Measurements from ENCODE around the gene RUNX1.
"Not testable (repeated sequence)": the region's sequence is repeated elsewhere in the genome, so short reads cannot be mapped to it uniquely, and the experiment has no call there.

RUNX1 gene

DNA sequence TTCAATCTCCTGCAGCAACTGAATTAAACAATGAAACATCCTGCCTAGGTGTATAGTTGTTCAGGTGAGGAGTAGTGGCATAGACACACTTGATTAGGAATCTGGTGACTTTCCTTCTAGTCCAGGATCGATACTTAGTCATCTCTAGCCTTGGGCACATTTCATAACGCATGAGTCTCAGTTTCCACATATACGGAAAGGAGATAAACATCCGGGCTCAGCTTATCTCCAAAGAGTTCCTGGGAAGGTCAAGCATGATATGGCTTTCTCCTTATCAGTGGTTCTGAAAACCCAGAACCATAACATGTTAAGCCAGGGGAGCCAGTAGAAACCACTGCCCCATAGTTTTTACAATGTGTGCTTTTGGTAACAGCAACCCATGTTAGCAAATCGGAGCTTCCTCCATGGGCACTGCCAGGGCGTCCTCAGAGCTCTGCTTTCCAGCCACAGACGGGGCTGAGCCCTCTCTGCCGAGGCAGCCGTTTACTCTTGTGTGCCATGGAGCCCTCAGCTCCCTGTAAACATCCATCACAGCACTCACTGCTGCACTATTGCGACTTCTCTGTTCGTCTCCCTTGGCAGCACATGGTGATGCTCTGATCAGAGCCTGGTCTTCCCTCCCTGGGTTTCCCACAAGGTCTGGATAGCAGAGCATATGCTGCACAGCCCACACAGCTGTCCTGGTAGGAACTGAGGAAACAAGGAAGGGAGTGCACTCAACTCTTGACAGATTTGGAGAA, 34.6 kb downstream of the RUNX1 start:
- no peak for FAIRE-seq

DNA sequence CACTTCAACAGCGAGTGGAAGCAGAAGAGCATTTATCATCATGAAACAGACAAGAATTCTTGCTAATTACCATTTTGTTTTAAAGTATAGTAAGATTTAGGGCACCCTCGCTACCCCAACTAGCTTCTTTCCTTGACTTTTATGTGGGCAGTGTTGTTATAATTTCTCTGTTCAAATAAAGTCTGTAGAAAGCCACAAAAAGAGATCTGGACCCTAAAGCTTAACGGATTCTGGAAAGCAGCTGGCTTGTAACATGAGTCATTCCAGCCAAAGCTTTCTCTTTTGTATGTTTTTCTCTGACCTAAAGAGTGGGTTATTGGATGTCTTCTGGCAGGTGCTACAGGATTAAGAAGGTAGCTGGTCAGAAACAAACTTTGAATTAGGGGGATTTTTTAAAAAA, 37.4 kb downstream of the RUNX1 start:
- no peak for FAIRE-seq

DNA sequence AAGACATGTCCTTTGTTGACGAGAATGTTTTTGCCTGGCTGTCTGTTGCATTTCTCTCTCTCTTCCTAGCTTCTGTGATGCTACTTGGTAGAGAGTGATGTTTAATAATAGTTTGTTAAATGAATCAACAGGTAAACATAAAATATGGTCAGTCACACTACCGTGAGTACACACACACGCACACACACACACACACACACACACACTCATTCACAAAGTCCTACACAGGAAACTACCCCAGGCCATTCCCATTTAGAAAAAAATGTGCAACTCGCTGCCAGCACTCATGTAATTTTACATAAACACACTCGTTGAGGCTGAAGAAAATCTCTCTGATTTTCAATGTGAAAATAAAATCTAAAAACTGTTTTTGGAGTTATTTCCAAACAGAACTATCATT, 38.7 kb downstream of the RUNX1 start:
- no peak for FAIRE-seq

DNA sequence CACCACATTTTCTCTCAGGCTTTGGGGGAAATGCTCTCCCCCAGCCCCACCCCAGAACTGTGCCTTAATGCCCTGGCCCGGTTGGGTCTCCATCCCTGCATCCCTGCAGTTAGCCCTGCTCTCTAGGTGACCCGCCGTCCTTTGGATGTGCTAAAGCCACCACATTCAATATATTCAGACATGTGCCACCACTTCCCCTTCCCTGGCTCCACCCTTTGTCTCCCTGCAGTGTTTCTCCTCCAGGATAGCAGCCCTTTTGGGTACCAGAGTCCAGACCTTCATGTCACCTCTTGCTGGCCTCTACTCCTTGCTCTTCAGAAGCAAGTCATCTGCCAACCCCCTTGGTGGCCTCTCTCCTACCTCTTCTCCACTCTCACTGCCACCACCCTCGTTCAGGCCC, 41.8 kb downstream of the RUNX1 start:
- no peak for FAIRE-seq

DNA sequence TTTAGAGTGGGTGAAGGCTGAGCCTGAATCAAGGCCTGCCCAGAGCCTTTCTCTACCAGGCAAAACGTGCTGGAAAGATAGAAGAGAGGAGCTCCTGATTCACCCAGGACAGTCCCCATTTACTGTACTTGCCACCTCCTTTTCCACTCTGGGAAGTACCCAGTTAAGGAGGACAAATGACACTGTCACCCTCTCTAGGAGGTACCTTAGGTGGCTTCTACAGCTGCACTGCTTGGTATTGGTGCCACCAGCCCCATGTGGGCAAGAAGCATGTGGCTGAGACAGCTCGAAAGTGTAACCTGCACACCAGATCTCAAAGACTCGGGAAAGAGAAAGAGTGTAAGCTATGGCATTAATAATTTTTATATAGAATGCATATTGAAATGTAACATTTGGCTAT, 42.3 kb downstream of the RUNX1 start:
- FAIRE-seq, result no peak

DNA sequence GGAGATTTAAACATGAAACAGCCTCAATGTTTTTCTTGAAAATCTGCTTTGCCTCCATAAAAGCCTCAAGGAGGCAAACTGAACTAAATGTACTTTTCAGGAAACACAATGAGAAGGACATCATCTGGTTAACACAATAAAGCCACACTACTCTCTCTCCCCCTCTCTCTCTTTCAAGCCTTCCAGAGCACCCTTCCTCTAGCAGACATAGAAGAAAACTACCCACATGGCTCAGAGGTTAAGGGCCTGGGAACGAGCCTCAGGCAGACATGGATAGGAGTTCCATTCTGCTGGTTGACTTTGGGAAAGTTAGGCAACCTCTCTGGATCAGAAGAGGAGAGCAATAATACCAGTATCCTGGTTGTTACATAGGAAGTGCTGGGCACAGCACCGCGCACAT, 42.9 kb downstream of the RUNX1 start:
- no peak for FAIRE-seq

DNA sequence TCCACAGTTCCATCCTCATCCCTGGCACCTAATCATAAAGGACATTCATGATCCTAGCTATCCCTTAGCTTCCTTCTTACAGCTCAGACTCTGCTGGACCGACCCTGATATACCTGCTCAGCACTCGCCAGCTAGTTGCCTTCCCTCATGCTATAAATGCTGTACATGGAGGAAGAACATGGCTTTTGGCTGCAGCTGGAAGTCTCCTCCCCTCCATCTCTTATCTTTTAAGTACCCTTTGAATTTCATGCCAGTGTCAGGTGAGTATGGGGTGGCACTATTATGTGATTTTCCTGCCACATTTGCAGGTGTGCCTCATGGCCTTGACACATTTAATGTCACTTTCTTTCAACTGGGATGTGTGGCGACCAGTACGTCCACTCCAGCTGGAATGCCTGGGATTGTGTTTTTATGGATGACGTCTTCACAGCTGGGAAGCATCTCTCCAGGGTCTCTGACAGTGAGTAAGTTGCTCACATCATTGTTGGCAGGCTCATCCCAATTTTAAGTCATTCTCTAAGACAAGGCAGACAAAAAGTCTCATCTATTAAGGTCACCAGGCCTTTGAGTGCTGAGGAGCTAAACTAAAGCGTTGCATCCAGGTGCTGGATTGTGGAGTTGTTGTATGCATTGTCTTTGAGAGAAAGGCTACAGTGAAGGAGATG, 43.4 kb downstream of the RUNX1 start:
- FAIRE-seq, result no peak

DNA sequence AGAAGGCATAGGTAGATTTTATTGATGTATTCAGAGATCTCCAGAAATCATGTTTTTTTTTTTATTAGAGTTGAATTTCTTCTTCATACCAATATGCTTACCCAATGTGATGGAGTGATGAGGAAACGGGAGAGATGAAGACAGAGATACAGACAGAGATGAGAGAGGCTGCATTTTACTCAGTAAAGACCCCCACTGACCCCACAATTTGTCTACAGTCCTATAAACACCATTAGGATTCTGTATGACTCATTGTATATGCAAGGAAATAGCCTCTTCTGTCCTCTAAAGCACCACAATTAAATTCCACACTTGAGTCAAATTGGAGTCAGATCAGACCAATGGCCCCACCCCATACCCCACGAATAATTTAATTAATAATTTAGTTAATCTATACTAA, 44.0 kb downstream of the RUNX1 start:
- no peak for FAIRE-seq

DNA sequence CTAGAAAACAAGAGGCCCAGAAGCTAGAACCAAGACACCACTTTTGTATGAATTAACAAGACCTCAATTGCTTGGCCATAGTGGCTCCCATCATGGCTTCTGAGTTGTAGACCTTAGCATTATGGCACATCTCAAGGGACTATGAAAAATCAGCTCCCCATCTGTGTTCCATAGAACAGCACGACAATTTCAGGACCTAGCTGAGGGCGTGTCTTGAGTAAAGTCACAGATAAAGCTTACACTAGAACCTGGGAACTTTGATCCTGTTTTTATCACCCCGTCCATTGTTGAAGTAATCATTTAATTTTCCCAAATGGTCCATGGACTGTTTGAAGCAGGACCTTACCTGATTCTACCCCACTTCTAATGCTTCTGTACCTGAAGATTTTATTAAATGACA, 44.8 kb downstream of the RUNX1 start:
- no peak for FAIRE-seq

DNA sequence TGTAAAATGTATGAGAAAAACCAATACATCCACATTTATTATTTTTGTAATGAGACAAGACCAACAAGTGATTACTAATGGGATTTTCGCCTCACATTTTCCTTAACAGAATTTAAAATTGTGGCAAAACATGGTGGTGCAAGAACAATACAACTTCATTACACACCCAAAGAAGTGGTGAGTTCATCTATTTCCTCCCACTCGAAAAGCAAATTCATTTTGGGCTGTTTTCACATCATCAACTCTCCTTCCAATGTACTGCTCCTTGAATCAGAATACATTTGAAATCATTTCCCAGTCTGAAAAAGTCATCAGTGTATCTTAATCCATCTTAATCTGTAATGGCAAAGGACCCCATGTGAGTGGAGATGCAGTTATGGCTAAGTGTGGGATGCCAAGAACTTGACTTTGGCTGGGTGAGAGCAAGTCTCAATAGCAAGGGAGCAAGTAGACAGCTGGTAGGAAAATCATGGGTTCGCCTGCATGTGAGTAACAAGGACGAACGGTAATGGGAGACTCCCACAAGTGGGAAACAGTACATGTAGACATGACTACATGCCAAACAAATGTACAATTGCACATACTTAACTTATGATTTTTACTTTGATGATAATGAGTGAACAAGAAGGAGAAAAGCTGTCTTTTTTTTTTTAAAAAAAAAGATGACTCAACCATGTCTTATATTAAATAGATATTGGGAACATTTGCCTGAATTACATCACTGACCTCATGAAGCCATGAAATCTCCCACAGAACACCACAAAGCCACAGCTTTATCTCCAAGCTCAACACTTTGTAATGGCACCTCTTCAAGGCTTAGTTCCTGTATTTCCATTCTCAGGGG, 46.0 kb downstream of the RUNX1 start:
- FAIRE-seq, result no peak

DNA sequence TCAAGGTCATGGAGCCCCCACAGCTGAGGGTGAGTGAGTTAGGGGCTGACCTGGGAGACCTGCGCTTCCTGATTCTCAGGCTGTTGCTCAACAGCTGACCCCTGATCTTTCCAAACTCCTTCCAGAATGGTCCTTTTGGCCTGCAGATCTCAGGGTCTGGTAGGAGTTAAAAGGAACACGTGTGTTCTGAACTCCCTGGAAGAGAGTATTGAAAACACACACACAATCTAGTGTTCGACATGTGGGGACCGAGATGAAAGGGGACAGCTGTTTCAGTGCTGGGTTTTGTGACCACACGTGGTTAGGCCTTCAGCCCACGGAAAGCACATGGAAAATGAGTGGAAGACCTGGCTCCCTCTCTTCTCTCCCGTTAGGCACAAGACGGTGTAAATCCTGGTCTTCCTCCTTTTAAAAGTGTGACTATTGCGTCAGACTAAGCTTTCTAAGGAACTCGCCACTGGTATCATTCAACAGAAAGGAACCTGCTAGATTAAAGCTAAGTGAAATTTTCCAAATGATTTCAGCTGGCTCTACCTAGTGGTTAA, 49.6 kb downstream of the RUNX1 start:
- FAIRE-seq, result no peak

DNA sequence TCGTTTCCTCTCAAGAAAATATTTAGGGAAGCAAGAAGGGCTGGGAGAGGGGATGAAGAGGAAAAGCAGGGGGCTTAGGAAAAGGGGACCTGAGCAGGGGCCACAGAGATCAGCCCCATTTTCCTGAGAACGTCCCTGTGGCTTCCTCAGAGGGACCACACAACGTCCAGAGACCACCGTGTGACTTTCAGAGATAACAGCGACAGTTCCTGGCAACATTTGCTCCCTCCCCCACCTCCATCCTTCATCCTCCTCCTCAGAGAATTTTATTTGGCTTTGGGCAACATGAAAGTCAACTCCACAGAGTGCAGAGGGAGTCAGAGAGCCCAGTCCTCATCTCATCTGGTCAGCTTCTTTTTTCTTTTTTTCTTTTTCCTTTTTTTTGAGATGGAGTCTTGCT, 50.9 kb downstream of the RUNX1 start:
- no peak for FAIRE-seq

DNA sequence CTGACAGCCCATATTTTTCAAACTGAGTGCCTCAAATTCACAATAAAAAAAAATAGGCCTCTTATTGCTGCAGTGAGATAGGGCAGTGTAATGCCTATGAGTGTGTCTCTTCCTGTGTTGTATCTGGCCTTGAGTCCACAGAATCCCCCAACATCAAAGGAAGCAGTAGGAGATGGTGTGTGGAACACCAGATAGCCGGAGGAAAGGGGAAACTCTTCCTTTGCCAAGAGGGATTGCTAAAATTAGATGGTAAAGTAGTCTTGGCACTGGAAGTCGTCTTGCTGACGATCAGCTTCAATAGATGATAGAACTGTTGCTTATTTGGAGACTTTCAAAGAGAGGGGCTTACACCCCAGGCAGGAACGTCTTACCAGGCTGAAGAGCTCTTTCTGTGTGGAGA, 51.8 kb downstream of the RUNX1 start:
- no peak for FAIRE-seq

DNA sequence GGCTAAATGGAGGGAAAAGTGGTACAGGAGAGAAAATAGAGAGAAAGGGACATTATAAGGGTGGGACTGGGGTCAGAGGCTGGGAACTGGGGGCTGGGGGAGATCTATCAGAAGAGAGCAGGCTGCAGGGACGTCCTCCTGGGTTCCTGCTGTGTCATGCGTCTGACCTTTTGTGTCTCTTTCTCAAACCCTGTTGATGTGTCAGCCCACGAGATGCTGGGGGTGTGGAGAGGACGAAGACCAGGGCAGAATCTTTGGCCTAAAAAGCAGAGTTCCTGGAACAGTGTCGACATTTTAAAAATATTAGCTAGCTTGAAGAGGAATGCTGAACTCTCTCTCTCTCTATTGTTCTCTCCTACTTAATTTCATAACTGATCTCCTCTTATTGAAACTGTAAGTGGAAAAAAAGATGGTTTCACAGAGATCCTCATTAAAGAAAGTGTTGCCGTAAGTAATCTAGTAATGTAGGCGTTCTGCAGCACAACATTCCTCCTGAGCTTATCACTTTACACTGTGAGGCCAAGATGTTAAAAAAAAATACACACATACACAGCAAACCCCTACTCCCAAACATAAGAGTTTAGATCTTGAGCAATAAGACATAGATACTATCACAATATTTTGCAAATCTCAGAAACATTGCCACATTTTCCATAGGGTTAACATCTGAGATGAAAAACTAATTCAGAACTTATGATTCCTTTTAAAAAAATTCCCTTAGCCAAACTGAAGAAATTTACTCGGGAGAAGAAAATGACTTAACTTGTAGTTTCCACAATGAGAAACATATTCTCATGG, 52.6 kb downstream of the RUNX1 start:
- FAIRE-seq, result no peak

DNA sequence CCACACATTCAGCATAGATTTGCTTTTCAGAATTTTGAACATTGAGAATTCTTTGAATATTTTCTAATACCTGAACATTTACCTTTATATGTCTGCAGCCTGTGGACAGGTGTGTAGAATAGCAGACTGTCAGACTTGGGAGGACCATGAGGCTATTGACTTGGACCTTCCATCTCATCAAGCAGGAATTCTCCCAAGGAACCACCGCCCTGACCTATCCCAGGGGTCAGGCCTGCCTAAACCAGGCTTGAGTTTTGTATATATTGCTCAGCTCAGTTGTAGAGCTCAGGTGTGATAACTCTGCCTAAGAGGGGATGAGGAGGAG, 53.2 kb downstream of the RUNX1 start:
- no peak for FAIRE-seq

DNA sequence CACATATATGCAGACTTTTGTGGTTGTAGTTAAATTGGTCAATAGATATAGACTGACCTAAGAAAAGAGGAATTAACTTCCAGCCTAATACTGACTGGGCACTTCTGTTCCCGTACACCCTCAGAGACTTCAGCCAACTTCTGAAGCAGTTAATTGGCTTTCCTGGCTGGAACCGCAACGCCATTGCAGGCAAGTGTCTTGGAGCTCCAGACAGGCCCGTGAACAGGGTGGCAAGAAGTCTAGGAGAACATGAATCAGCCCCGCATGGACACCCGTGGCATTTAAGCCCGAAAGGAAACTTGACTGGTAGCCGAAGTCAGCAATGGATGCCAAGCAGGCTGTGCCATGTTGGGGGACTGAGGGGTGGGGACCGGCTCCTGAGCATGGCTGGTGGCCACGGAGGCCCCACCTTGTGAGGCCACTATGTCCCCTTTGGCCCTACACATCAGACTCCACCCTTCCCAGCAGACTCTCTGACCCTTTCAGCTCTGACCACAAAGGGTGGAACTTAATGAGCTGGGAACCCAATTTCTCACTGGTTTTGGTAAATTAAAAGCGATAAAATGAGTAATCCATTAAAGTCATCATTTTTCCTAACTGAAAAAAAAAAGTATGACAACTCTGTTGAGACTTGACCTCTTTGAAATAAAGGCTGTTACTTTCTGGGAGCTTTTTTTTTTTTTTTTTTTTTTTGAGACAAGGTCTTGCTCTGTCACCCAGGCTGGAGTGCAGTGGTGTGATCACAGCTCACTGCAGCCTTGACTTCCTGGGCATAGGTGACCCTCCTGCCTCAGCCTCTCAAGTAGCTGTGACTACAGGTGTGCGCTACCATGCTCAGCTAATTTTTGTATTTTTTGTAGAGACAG, 54.1 kb downstream of the RUNX1 start:
- no peak for FAIRE-seq

DNA sequence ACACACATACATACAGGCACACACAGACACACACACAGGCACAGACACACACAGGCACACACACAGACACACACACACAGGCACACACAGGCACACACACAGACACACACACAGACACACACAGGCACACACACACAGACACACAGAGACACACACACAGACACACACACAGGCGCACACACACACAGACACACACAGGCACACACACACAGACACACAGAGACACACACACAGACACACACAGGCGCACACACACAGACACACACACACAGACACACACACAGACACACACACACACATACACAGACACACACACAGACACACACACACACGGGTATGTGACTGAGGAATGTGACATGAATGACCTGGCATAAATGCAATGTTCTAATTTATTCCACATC, 55.6 kb downstream of the RUNX1 start:
- not testable (repeated sequence) for FAIRE-seq

DNA sequence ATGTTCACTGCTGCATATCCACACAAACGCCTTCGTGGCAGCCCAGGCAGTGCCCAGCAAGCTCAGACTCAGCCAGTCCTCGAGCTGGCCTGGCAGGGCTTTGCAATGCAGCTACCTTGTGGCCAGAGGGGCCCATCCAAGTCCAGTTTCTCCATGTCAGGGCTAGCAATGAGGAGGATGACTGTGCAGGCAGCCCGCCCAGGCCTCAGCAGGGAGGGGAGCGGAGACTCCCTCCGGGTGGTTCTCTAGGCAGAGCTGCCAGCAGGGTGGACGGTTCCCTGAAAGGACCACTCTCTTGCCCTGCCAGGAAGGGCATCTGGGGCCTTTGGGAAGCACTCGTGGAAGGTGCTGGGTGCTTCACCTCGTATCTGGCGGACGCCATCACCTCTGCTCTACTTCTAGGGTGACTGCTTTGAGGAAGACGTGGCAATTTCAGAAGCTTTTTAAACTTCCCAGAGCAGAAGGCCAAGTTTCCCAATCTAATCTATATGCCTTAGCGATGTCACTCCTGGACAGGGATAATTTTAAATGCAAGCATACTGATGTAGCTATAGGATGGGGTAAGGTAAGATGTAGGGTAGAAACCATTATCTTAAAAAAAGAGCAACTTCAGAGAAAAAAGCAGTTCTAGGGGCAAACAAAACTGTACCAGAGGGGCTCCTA, 56.2 kb downstream of the RUNX1 start:
- FAIRE-seq, result no peak

DNA sequence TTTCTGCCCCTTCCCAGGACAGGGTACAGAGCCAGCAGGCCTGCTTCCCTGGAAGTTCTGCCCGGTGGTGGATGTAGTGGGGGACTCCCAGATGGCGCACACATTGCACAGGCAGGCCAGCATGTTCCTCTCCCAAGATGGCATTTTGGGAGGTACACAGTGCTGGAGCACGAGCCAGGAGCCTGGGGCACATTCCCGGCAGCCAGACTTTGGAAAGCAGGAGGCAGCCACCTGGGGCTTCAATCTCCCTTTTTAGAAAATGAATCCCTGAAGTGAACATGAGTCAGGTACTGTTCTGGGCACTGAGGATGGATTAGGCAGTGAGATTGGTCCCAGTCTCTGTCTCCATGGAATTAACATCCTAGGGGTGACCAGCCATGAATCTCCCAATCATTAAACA, 56.9 kb downstream of the RUNX1 start:
- no peak for FAIRE-seq

DNA sequence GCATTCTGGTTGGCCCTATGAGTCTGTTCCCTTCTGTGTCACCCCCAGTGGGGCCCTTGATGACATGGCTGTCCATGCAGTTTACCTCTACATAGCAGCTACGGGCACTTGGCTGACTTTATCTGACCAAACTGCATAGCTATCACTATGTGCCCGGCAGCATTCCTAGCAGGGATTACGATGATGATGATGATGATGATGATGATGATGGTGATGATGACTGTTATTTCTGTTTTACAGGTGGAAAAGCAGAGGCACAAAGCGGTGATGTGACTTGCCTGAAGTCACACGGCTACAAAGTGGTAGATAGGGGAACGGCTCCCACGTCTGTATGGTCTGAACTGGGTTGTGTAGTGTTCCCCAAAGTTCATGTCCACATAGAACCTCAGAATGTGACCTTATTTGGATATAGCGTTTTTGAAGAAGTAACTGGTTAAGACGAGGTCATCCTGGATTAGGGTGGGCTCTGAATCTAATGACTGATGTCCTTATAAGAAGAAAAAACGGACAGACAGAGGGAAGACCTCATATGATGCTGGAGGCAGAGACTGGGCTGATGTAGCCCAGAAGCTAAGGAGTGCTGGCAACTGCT, 57.6 kb downstream of the RUNX1 start:
- FAIRE-seq, result no peak

DNA sequence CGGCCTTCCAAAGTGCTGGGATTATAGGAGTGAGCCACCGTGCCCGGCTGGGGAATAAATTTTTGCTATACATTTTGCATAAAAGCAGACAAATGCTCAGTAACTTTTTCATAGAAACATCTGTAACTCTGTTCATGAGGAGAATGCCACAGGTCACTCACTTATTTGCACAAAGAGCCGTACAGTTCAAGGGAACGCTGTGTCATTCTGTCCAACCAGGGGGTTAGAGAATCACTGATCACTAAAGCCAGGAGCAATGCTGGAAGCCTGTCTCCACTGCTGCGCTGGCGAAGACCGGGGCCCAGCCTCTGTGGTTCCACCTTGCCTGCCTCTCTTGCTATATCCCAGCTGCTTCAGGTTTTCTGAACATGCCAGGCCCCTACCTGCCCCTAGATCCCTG, 58.3 kb downstream of the RUNX1 start:
- FAIRE-seq, result no peak

Measured in G401.6 (cell line).